DOHH2 (cell line): ENCODE data around the gene IQCF5.

ENCODE experiments used
- H3F3A ChIP-seq: fragments of 200-600 bp; sonication (generic), shearing (Covaris generic); 2 replicates; pipeline ENCODE4 v1.6.0; 2016; ENCODE audit warnings: antibody characterized with exemption, mild to moderate bottlenecking; ENCODE audit not compliant: control insufficient read depth, insufficient read depth
- H3K27ac ChIP-seq: fragments of 200-600 bp; sonication (generic); 2 replicates; pipeline ENCODE4 v1.5.1; 2014; ENCODE audit warnings: low read depth, mild to moderate bottlenecking, low read length, moderate library complexity
- H3K27me3 ChIP-seq: fragments of 200-600 bp; sonication (generic); 2 replicates; pipeline ENCODE4 v1.6.1; 2014; ENCODE audit warnings: mild to moderate bottlenecking, low read length, mixed read lengths; ENCODE audit not compliant: control insufficient read depth
- H3K36me3 ChIP-seq: fragments of 200-600 bp; sonication (generic); 2 replicates; pipeline ENCODE4 v1.6.1; 2014; ENCODE audit warnings: mild to moderate bottlenecking, low read length, moderate library complexity, mixed read lengths; ENCODE audit not compliant: control insufficient read depth
- H3K4me1 ChIP-seq: fragments of 200-600 bp; sonication (generic); 2 replicates; pipeline ENCODE4 v1.6.1; 2014; ENCODE audit warnings: mild to moderate bottlenecking, low read length, mixed read lengths; ENCODE audit not compliant: control insufficient read depth
- H3K4me2 ChIP-seq: fragments of 200-600 bp; sonication (generic); 2 replicates; pipeline ENCODE4 v1.6.0; 2014; ENCODE audit warnings: mild to moderate bottlenecking, low read length, moderate library complexity
- H3K4me3 ChIP-seq: fragments of 200-600 bp; sonication (generic); 2 replicates; pipeline ENCODE4 v1.5.1; 2014; ENCODE audit warnings: mild to moderate bottlenecking, low read length, mixed read lengths
- H3K79me2 ChIP-seq: fragments of 200-600 bp; sonication (generic); 2 replicates; pipeline ENCODE4 v1.6.1; 2014; ENCODE audit warnings: mild to moderate bottlenecking, low read length, mixed read lengths; ENCODE audit not compliant: control insufficient read depth
- H3K9me2 ChIP-seq: fragments of 200-600 bp; sonication (generic); replicated peaks from 2 replicates; pipeline ENCODE4 v1.6.1; 2014; ENCODE audit warnings: mild to moderate bottlenecking, low read length, mixed read lengths; ENCODE audit not compliant: control insufficient read depth
- H3K9me3 ChIP-seq: fragments of 200-600 bp; sonication (generic); 2 replicates; pipeline ENCODE4 v1.6.1; 2014; ENCODE audit warnings: antibody characterized with exemption, low read length, mixed read lengths; ENCODE audit not compliant: control insufficient read depth, insufficient read depth
- H4K20me1 ChIP-seq: fragments of 200-600 bp; sonication (generic); 2 replicates; pipeline ENCODE4 v1.6.0; 2014; ENCODE audit warnings: low read depth, mild to moderate bottlenecking, antibody characterized with exemption, low read length, moderate library complexity; ENCODE audit not compliant: control insufficient read depth, insufficient read depth
- EZH2phosphoT487 ChIP-seq: fragments of 200-600 bp; sonication (generic); IDR thresholded peaks from 2 replicates; pipeline ENCODE4 v1.6.1; 2017; ENCODE audit warnings: borderline replicate concordance, mild to moderate bottlenecking, antibody characterized with exemption, low read length, moderate library complexity, mixed read lengths
- TF ChIP-seq, protein P1 (sequence below): fragments of 200-600 bp; sonication (generic); IDR thresholded peaks from one replicate; pipeline ENCODE4 v1.5.1; 2014; ENCODE audit warnings: antibody characterized with exemption, mild to moderate bottlenecking, low read depth, low read length; ENCODE audit not compliant: poor library complexity, severe bottlenecking

Gene IQCF5

GRCh38 chr3:51896607-51897305 lies 21.4 kb upstream of the IQCF5 start:
- Histone ChIP-seq H3K36me3 (no peaks in the 10 kb centered on the region), H3K4me3 (no peak overlapping the region), H3F3A (no peaks in the 10 kb centered on the region), H3K4me1 (no peaks in the 10 kb centered on the region), H4K20me1 (no peaks in the 10 kb centered on the region), H3K27me3 (peaks cover 23% of the 10 kb centered on the region), H3K9me2 (no peaks in the 10 kb centered on the region), H3K9me3 (no peaks in the 10 kb centered on the region), H3K27ac (no peak overlapping the region), H3K4me2 (no peak overlapping the region), H3K79me2 (no peaks in the 10 kb centered on the region)
- no peak for TF ChIP-seq EZH2phosphoT487
- TF ChIP-seq, protein P1, sequence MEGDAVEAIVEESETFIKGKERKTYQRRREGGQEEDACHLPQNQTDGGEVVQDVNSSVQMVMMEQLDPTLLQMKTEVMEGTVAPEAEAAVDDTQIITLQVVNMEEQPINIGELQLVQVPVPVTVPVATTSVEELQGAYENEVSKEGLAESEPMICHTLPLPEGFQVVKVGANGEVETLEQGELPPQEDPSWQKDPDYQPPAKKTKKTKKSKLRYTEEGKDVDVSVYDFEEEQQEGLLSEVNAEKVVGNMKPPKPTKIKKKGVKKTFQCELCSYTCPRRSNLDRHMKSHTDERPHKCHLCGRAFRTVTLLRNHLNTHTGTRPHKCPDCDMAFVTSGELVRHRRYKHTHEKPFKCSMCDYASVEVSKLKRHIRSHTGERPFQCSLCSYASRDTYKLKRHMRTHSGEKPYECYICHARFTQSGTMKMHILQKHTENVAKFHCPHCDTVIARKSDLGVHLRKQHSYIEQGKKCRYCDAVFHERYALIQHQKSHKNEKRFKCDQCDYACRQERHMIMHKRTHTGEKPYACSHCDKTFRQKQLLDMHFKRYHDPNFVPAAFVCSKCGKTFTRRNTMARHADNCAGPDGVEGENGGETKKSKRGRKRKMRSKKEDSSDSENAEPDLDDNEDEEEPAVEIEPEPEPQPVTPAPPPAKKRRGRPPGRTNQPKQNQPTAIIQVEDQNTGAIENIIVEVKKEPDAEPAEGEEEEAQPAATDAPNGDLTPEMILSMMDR: no peak

GRCh38 chr3:51894939-51895338 lies 19.5 kb upstream of the IQCF5 start:
- no peak overlapping the region for H3K4me2 ChIP-seq
- no peaks in the 10 kb centered on the region for H3K9me2 ChIP-seq
- H3K27me3 ChIP-seq: peaks cover 17% of the 10 kb centered on the region
- no peaks in the 10 kb centered on the region for H3F3A ChIP-seq
- no peaks in the 10 kb centered on the region for H4K20me1 ChIP-seq
- no peak overlapping the region for H3K4me3 ChIP-seq
- no peaks in the 10 kb centered on the region for H3K9me3 ChIP-seq
- H3K36me3 ChIP-seq: no peaks in the 10 kb centered on the region
- no peaks in the 10 kb centered on the region for H3K4me1 ChIP-seq
- H3K27ac ChIP-seq: no peak overlapping the region
- no peaks in the 10 kb centered on the region for H3K79me2 ChIP-seq
- TF ChIP-seq, protein P1: no peak
- TF ChIP-seq EZH2phosphoT487: no peak

DNA sequence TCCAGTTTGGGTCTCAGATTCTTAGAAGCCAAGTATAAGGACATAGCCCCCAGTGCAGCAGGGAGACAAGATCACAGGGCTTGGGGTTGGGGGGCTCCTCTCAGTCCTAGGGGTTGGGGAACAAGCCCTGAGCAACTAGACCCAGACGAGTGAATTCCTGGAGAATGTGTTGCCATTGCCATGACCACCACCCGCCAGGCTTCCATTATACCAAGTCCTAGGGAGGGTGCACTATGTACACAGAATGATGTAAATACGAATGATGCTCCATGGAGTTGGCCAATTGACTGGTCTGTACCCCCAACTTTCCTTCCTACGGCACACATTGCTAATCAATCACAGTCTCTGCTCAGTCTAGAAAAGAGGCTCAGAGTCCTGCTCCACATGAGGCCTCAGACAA lies 19.0 kb upstream of the IQCF5 start:
- no peaks in the 10 kb centered on the region for H3K36me3 ChIP-seq
- H3K27me3 ChIP-seq: peaks cover 17% of the 10 kb centered on the region
- TF ChIP-seq, protein P1: no peak
- TF ChIP-seq EZH2phosphoT487: no peak
- no peaks in the 10 kb centered on the region for H3F3A ChIP-seq
- H3K4me1 ChIP-seq: no peaks in the 10 kb centered on the region
- no peak overlapping the region for H3K27ac ChIP-seq
- H4K20me1 ChIP-seq: no peaks in the 10 kb centered on the region
- H3K4me2 ChIP-seq: no peak overlapping the region
- no peaks in the 10 kb centered on the region for H3K79me2 ChIP-seq
- H3K9me2 ChIP-seq: no peaks in the 10 kb centered on the region
- no peaks in the 10 kb centered on the region for H3K9me3 ChIP-seq
- no peak overlapping the region for H3K4me3 ChIP-seq
